Stimulated activated memory B cell treated with anti-CD40 and anti-IgM and Interleukin-4, amounts not matched to agents 10 μg/mL and 1 μg/mL and 100 μg/mL, for 72 hours (primary cell): ENCODE data around the gene ERC2.

Experiments
- ATAC-seq: fragments of 150-1000 bp; cut with Tn5 transposase; 2 replicates; pipeline ENCODE4 v1.10.0; 2021
- H3K27ac Mint-ChIP-seq: one replicate; pipeline ENCODE4 v1.8.0; 2022; ENCODE audit warnings: mild to moderate bottlenecking, mixed read lengths
- H3K27me3 Mint-ChIP-seq: one replicate; pipeline ENCODE4 v1.8.0; 2022; ENCODE audit warnings: mixed read lengths
- H3K36me3 Mint-ChIP-seq: one replicate; pipeline ENCODE4 v1.8.0; 2022; ENCODE audit warnings: mixed read lengths
- H3K4me1 Mint-ChIP-seq: one replicate; pipeline ENCODE4 v1.8.0; 2022; ENCODE audit warnings: mixed read lengths
- H3K4me3 Mint-ChIP-seq: one replicate; pipeline ENCODE4 v1.8.0; 2022; ENCODE audit warnings: mild to moderate bottlenecking, moderate library complexity, mixed read lengths
- H3K9me3 Mint-ChIP-seq: one replicate; pipeline ENCODE4 v1.8.0; 2022; ENCODE audit warnings: mixed read lengths

ERC2 gene

GRCh38 chr3:55604846-55605245, 863.4 kb downstream of the ERC2 start:
- H3K4me3 Mint-ChIP-seq, result no peak overlapping the region
- no peaks in the 10 kb centered on the region for H3K36me3 Mint-ChIP-seq
- H3K4me1 Mint-ChIP-seq, result no peaks in the 10 kb centered on the region
- H3K27ac Mint-ChIP-seq, result no peak overlapping the region
- no peaks in the 10 kb centered on the region for H3K9me3 Mint-ChIP-seq
- ATAC-seq, result no peak
- no peaks in the 10 kb centered on the region for H3K27me3 Mint-ChIP-seq

GRCh38 chr3:55604402-55604801, 863.9 kb downstream of the ERC2 start:
- H3K27me3 Mint-ChIP-seq, result no peaks in the 10 kb centered on the region
- no peaks in the 10 kb centered on the region for H3K4me1 Mint-ChIP-seq
- no peak for ATAC-seq
- H3K36me3 Mint-ChIP-seq, result no peaks in the 10 kb centered on the region
- no peak overlapping the region for H3K4me3 Mint-ChIP-seq
- no peaks in the 10 kb centered on the region for H3K9me3 Mint-ChIP-seq
- no peak overlapping the region for H3K27ac Mint-ChIP-seq

- Mint-ChIP-seq H3K27me3 (no peaks in the 10 kb centered on the region), H3K27ac (no peak overlapping the region), H3K36me3 (no peaks in the 10 kb centered on the region), H3K4me1 (no peaks in the 10 kb centered on the region), H3K4me3 (no peak overlapping the region), H3K9me3 (no peaks in the 10 kb centered on the region)
- no peak for ATAC-seq
These were observed 866.7 kb downstream of the ERC2 start for GRCh38 chr3:55601366-55602080.

- Mint-ChIP-seq H3K27me3 (no peaks in the 10 kb centered on the region), H3K4me3 (no peak overlapping the region), H3K9me3 (peaks cover 12% of the 10 kb centered on the region), H3K36me3 (no peaks in the 10 kb centered on the region), H3K27ac (no peak overlapping the region), H3K4me1 (no peaks in the 10 kb centered on the region)
- no peak for ATAC-seq
These were observed 870.0 kb downstream of the ERC2 start for GRCh38 chr3:55598224-55598623.

DNA sequence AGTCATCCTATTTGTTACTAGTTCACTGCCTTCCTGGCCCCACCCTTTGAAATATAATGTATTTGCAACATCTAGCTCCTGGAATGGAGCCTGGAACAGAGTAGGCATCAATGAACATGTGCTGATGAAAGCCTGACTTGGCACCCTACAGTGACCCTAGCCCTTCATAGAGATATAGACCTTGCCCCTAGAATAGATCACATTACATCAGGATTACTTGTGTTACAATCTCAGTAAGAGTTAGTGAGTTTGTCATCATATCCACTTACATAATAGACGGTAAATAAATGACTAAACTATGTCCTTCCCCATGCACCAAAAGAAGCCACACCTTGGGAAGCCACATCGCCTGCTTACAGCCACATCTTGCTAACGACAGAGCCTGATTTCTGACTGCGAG, 870.6 kb downstream of the ERC2 start:
- no peak for ATAC-seq
- Mint-ChIP-seq H3K27ac (no peak overlapping the region), H3K4me3 (no peak overlapping the region), H3K9me3 (peaks cover 12% of the 10 kb centered on the region), H3K36me3 (no peaks in the 10 kb centered on the region), H3K27me3 (no peaks in the 10 kb centered on the region), H3K4me1 (no peaks in the 10 kb centered on the region)

DNA sequence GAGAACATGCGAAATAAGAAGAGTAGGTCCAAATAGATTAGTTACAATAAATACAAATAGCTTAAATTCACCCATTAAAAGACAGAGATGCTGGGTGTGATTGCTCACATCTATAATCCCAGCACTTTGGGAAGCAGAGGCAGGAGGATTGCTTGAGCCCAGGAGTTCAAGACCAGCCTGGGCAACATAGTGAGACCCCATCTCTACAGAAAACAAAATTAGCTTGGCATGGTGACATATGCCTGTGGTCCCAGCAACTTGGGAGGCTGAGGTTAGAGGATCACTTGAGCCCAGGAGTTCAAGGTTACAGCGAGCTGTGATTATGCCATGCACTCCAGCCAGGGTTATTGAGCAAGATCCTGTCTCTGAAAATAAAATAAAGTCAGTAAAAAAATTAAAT, 872.1 kb downstream of the ERC2 start:
- Mint-ChIP-seq H3K9me3 (peaks cover 12% of the 10 kb centered on the region), H3K36me3 (no peaks in the 10 kb centered on the region), H3K27me3 (no peaks in the 10 kb centered on the region), H3K27ac (no peak overlapping the region), H3K4me1 (no peaks in the 10 kb centered on the region), H3K4me3 (no peak overlapping the region)
- ATAC-seq, result no peak

GRCh38 chr3:55595420-55595819, 872.8 kb downstream of the ERC2 start:
- ATAC-seq, result no peak
- H3K4me3 Mint-ChIP-seq, result no peak overlapping the region
- no peaks in the 10 kb centered on the region for H3K4me1 Mint-ChIP-seq
- no peaks in the 10 kb centered on the region for H3K36me3 Mint-ChIP-seq
- H3K9me3 Mint-ChIP-seq, result peaks cover 12% of the 10 kb centered on the region
- H3K27ac Mint-ChIP-seq, result no peak overlapping the region
- H3K27me3 Mint-ChIP-seq, result no peaks in the 10 kb centered on the region

- Mint-ChIP-seq H3K4me3 (no peak overlapping the region), H3K9me3 (peaks cover 12% of the 10 kb centered on the region), H3K36me3 (no peaks in the 10 kb centered on the region), H3K27me3 (no peaks in the 10 kb centered on the region), H3K4me1 (no peaks in the 10 kb centered on the region), H3K27ac (no peak overlapping the region)
- no peak for ATAC-seq
These were observed 875.7 kb downstream of the ERC2 start for GRCh38 chr3:55592572-55592971.

DNA sequence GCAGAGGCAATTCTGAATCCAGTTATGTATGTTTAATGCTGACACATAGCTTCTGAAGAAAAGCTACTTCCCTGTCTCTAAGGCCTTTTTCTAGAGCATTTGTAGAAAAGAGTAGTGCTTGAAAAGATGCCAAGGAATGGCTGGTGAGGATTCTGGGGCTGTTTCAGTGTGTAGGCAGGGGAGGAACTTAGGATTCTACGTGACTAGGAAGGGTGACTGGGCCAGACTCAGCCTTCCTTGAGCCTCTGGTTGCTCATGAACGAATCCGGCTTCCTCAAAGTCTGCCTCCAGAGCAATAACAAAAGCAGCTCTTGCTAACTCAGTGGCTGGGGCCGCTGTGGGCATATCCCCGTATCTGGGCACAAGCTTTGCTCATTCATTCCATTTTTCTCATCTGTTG, 876.4 kb downstream of the ERC2 start:
- Mint-ChIP-seq H3K27ac (no peak overlapping the region), H3K27me3 (no peaks in the 10 kb centered on the region)
- ATAC-seq, result no peak

DNA sequence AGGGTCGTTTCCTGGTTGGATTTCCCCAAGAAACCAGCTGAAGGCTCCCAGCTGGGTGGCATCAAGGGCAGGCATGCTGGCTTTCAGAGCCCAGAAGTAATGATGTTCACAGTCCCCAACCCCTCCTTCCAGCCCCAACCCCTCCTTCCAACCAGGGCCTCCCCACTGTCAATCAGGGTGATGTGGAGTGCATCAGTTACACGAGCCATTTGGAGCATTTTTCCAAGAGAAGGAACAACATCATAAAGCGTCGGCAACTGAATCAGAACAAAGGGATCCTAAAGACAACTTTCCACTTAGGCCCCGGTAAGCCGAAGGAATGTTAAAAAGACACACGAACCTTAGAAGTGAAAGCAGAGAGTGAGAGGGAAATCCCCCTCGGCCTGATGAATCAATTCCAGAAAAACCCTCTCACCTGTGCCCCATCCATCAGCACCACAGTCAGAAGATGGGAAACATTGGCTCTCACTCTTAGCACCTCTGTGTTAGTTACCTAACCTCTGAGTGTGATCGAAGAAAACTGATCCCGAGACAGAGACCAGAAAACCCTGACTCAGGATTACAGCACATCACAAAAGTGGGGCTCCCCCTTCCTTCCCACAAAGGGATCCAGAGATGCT, 880.0 kb downstream of the ERC2 start:
- H3K27ac Mint-ChIP-seq, result no peak overlapping the region
- H3K4me1 Mint-ChIP-seq, result no peaks in the 10 kb centered on the region
- H3K36me3 Mint-ChIP-seq, result no peaks in the 10 kb centered on the region
- no peaks in the 10 kb centered on the region for H3K27me3 Mint-ChIP-seq
- H3K4me3 Mint-ChIP-seq, result no peak overlapping the region
- no peak for ATAC-seq
- peaks cover 2% of the 10 kb centered on the region for H3K9me3 Mint-ChIP-seq

More for the DNA sequence above, 876.4 kb downstream of the ERC2 start:
- H3K9me3 Mint-ChIP-seq, result peaks cover 12% of the 10 kb centered on the region
- no peaks in the 10 kb centered on the region for H3K4me1 Mint-ChIP-seq
- H3K4me3 Mint-ChIP-seq, result no peak overlapping the region
- no peaks in the 10 kb centered on the region for H3K36me3 Mint-ChIP-seq

DNA sequence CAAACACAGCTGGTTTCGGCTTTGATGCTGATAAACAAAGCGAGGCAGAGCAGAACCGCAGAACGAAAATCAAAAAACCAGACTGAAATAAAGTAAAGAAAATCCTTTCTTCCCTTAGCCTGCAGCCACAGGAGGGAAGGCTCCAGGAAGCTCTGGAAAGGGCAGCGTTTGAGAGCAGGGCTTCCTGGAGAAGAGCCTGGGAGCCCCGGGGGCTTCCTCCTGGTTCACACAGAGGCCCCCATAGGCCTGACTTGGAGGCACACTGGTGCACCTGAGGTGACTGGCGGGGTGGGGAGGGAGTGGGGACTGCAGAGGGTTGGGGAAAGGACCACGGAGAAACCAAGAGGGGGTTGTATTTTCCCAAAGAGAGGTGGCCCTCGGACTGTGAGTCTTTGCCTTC, 882.4 kb downstream of the ERC2 start:
- no peak overlapping the region for H3K27ac Mint-ChIP-seq
- no peaks in the 10 kb centered on the region for H3K27me3 Mint-ChIP-seq
- H3K36me3 Mint-ChIP-seq, result no peaks in the 10 kb centered on the region

DNA sequence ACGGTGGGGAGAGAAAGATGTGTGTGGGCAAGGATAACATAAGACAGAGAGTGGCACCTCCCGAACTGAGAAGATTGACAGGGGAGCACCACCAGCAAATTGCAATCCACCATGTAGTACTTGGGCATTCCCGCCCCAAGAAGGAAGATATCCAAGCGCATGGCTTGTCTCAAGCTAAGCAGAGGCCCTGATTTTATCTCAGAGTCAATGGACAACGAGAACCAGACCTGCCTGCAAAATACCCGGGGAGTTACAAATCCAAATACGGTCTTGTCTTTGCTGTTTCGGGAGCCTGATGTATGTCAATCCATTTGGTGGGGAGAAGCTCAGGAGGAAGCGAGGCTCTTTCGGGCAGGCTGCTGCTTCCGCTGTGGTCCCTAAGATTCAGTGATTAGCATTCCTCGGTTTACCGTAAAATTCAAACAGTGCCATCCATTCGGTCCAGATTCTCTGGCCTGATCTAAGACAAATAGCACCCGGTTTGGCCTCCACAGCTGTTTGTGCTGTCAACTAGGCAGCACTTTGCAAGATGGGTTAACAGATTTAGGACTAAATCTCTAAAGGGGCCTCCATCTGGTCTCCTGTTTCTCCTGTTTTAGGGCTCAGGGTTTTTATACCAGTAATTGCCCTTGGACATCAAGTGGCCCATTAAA, 883.4 kb downstream of the ERC2 start:
- H3K36me3 Mint-ChIP-seq, result no peaks in the 10 kb centered on the region
- no peak overlapping the region for H3K27ac Mint-ChIP-seq
- no peaks in the 10 kb centered on the region for H3K4me1 Mint-ChIP-seq
- peaks cover 2% of the 10 kb centered on the region for H3K9me3 Mint-ChIP-seq
- H3K27me3 Mint-ChIP-seq, result no peaks in the 10 kb centered on the region
- no peak for ATAC-seq
- H3K4me3 Mint-ChIP-seq, result no peak overlapping the region

More for the DNA sequence above, 882.4 kb downstream of the ERC2 start:
- H3K4me3 Mint-ChIP-seq, result no peak overlapping the region
- H3K9me3 Mint-ChIP-seq, result peaks cover 2% of the 10 kb centered on the region
- no peaks in the 10 kb centered on the region for H3K4me1 Mint-ChIP-seq
- no peak for ATAC-seq

- no peak overlapping the region for H3K4me3 Mint-ChIP-seq
- peaks cover 2% of the 10 kb centered on the region for H3K9me3 Mint-ChIP-seq
- ATAC-seq, result no peak
- no peaks in the 10 kb centered on the region for H3K27me3 Mint-ChIP-seq
- H3K4me1 Mint-ChIP-seq, result no peaks in the 10 kb centered on the region
- H3K27ac Mint-ChIP-seq, result no peak overlapping the region
- no peaks in the 10 kb centered on the region for H3K36me3 Mint-ChIP-seq
These were observed 884.2 kb downstream of the ERC2 start for GRCh38 chr3:55584030-55584429.

GRCh38 chr3:55583475-55583874, 884.8 kb downstream of the ERC2 start:
- no peak overlapping the region for H3K27ac Mint-ChIP-seq
- no peak for ATAC-seq
- H3K4me1 Mint-ChIP-seq, result no peaks in the 10 kb centered on the region
- peaks cover 2% of the 10 kb centered on the region for H3K9me3 Mint-ChIP-seq
- no peaks in the 10 kb centered on the region for H3K36me3 Mint-ChIP-seq
- H3K27me3 Mint-ChIP-seq, result no peaks in the 10 kb centered on the region
- no peak overlapping the region for H3K4me3 Mint-ChIP-seq

DNA sequence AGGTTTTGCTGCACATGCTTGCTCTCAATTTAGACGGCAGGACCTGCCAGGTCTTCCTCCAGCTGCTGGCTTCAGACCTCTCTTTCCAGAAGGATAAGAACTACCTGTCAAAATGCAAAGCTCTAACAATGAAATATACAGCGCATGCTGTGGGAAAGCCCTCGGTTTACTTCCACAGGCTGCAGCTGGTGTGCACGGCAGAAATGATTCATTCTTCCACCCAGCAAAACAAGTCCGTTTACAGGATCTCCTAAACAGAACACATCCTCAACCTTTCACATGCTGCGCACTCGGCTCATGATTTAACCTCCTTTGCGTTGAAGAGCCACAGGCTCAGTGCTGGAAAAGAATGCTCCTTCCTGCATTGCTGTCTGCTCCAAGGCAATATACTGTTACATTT, 888.8 kb downstream of the ERC2 start:
- Mint-ChIP-seq H3K27me3 (no peaks in the 10 kb centered on the region), H3K36me3 (no peaks in the 10 kb centered on the region), H3K9me3 (peaks cover 2% of the 10 kb centered on the region), H3K4me3 (no peak overlapping the region), H3K27ac (no peak overlapping the region), H3K4me1 (no peaks in the 10 kb centered on the region)
- no peak for ATAC-seq
